NCI-H774 (cell line): ENCODE data around the gene PRKCSH.
"Not testable (repeated sequence)": the region's sequence is repeated elsewhere in the genome, so short reads cannot be mapped to it uniquely, and the experiment has no call there.

Experiments
- DNase-seq: peaks from one replicate; lab custom pipeline; 2025; lab: John Stamatoyannopoulos, UW

PRKCSH gene

GRCh38 chr19:11420429-11421370 is 14.7 kb upstream of the PRKCSH start:
- peak; percentile 5 for DNase-seq

GRCh38 chr19:11421371-11422098 is 13.9 kb upstream of the PRKCSH start:
- peak; percentile 52 for DNase-seq

GRCh38 chr19:11422163-11423065 is 13.0 kb upstream of the PRKCSH start:
- DNase-seq = peak; percentile 46

- DNase-seq = no peak
These were observed 12.2 kb upstream of the PRKCSH start for GRCh38 chr19:11423164-11423790.

- DNase-seq = no peak
These were observed 11.6 kb upstream of the PRKCSH start for GRCh38 chr19:11423791-11424181.

- peak; percentile 7 for DNase-seq
These were observed 9.5 kb upstream of the PRKCSH start for GRCh38 chr19:11425719-11426457.

GRCh38 chr19:11426656-11427055 is 8.8 kb upstream of the PRKCSH start:
- DNase-seq = no peak

- DNase-seq = not testable (repeated sequence)
These were observed 1.9 kb upstream of the PRKCSH start for GRCh38 chr19:11433526-11433925.

- no peak for DNase-seq
These were observed 755 bp upstream of the PRKCSH start for GRCh38 chr19:11434703-11435056.

- DNase-seq = no peak
These were observed 438 bp downstream of the PRKCSH start for GRCh38 chr19:11435833-11436313.

GRCh38 chr19:11437955-11438354 is 2.5 kb downstream of the PRKCSH start:
- DNase-seq = no peak

GRCh38 chr19:11444059-11444458 is 8.6 kb downstream of the PRKCSH start:
- DNase-seq = no peak

- DNase-seq = no peak
These were observed 9.7 kb downstream of the PRKCSH start for GRCh38 chr19:11445141-11445540.

GRCh38 chr19:11446271-11446651 is 10.8 kb downstream of the PRKCSH start:
- no peak for DNase-seq

GRCh38 chr19:11446652-11447301 is 11.3 kb downstream of the PRKCSH start:
- DNase-seq = no peak

GRCh38 chr19:11447347-11448262 is 12.2 kb downstream of the PRKCSH start:
- no peak for DNase-seq

- DNase-seq = no peak
These were observed 13.0 kb downstream of the PRKCSH start for GRCh38 chr19:11448410-11448809.

GRCh38 chr19:11448923-11449554 is 13.6 kb downstream of the PRKCSH start:
- no peak for DNase-seq
